HG03039 (cell line): Measurements from ENCODE around the gene NUDT1.

Source experiments
- ATAC-seq: cut with Tn5 transposase; IDR thresholded peaks from one replicate; pipeline ENCODE4 v1.9.1; 2021; ENCODE audit warnings: mild to moderate bottlenecking, moderate library complexity; ENCODE audit not compliant: unreplicated experiment

The NUDT1 gene

GRCh38 chr7:2204446-2204845 is 37.6 kb upstream of the NUDT1 start:
- no peak for ATAC-seq

DNA sequence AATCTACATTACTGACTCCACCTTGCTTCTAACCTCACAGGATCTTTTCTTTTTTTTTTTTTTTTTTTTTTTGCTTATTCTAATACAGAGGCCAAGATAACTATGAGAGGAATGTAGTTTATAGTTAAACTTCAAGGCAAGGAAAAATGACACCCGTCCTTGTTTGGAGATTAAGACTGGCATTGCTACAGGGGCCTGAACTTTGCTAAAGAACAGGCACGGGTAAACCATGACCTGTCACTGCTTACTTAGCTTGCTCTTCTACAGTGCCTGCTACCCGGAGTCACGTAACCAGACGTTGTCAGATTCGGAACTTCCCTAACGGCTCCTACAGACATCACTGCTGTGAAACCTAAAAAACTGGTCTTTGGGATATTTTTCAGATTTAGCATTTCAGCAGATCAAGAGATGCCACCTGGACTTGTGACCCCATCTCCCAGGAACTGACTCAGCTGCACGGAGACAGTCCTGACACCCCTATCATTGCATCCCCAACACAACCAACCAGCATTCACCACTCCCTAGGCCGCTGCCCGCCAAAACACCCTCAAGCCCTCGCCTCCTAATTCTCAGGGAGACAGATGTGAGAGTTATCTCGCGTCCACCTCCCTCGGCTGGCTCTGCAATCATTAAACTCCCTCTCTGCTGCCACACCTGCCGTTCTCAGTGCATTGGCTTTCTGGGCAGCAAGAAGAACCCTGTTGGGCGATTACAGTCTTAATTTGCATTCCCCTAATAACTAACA is 36.8 kb upstream of the NUDT1 start:
- no peak for ATAC-seq

GRCh38 chr7:2208712-2209111 is 33.3 kb upstream of the NUDT1 start:
- ATAC-seq: no peak

DNA sequence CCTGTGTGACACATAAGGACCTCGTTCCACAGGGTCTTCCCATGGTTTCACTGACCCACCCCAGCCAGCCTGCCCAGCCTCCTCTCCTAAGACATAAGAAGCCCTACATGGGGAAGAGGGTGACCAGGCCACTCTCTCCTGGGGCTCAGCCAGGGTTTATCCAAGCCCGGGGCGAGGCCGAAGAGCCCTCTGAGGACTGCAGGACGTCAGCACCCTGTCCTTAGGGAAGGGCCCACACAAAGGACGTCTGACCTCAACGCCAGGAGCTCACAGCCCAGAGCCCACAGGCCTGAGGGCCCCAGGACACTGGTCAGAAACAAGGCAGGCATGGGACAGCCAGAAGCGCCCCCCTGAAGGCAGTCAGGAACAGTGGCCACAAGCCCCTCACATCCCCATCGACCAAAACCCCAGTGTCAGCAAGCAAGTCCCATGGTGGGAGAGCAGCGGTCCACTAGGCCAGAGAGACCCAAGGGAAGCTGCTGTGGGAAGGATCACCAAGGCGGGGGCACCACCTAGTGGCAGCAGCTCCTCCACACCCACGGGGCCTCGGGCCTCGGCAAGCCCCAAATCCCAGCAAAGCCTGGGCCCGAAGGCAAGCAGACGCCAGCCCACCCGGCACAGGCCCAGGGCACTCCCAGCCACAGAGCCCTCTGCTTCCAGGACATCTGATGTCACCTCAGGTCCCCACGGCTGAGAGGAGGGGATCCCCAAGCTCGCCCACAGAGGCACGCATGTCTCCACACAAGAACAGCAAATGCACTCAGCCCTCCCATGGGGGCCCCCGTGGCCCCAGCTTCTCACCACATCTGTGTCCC is 32.7 kb upstream of the NUDT1 start:
- ATAC-seq: peak; percentile 54

DNA sequence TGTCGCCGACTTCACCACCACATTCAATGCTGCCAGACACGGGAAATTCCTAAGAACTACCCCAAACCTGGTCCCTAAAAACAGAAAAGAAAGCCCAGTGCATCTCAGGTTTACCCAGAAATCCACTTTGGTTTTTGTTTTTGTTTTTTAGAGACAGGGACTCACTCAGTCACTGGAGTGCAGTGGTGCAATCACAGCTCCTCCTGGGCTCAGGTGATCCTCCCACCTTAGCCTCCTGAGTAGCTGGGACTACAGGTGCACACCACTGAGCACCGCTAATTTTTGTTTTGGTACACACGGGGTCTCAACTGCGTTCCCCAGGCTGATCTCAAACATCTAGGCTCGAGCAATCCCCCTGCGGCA is 32.1 kb upstream of the NUDT1 start:
- ATAC-seq: no peak

DNA sequence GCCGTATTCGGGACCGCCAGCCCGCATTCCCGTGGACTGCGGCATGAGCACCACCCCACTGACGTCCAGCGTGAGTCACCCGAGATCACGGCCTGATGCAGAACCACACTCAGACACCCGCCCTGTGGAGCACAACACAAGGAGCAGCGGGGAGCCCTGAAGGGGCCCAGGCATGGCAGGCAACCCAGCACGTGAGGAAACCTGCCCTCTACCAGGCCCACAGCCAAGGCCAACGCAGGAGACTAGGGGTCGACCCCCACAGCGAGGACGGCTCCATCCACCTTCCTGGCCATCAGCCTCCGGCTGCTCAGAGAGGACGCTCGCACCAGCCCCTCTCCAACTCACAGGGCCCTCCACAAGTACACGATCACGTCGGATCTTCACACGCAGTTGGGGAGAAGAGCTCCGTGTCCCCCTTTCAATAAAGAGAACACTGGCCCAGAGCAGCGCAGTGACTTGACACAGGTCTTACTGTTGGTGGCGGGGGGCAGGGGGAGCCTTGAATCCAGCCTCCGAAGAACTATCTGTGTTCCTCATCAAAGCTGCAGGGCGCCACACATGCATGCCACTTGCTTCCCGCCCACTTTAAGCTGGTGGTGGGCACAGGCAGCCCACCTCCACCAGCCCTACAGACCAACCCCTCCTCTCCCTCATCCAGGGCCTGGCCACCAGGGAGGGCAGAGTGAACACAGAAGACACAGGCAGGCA is 31.3 kb upstream of the NUDT1 start:
- no peak for ATAC-seq

DNA sequence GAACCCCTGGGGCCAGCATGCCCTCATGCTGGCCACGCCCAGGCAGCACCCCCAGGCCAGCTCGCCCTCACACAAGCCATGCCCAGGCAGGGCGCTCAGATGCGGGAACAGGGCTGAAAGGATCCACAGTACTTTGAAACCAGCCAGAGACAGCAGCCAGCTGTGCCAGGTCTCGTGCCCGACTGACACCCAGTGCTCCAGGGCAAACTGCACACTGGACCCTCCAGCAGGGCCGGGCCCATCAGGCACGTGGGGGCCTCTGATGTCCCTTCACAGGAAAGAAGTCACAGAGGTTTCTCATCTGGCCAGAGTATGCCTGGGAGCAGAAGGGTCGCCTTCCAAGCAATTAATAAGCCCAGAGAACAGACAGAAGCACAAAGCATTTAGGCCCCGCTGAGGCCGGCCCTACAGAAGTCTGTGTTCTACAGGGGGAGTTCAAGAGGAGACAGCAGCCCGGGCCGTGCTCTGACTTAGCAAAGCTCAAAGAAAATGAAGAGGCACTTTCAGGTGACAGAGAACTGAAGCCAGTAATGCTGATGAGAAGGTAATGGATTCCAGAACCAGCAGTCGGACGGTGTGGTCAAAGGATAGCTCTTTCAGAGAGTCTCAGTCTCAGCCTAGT is 30.7 kb upstream of the NUDT1 start:
- ATAC-seq: no peak

- no peak for ATAC-seq
These were observed 30.1 kb upstream of the NUDT1 start for GRCh38 chr7:2211926-2212325.

DNA sequence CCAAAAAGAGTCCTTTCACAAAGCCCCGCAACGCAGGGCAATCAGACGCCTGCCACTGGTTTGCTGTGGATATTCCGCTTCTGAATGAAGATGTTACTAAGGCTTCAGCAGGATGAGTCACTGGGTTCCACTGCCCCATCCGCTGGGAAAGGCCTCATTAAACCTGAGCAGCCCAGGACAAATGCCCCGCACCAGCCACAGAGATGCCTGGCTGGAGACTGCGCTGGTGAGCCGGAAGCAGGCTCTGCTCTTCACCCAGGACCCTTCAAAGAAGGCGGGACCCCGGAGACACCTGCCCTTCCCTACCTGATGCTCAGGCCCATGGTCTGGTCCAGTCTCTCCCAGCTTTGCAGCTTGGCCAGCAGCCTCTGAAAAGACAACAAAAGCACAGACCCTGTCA is 29.1 kb upstream of the NUDT1 start:
- no peak for ATAC-seq

DNA sequence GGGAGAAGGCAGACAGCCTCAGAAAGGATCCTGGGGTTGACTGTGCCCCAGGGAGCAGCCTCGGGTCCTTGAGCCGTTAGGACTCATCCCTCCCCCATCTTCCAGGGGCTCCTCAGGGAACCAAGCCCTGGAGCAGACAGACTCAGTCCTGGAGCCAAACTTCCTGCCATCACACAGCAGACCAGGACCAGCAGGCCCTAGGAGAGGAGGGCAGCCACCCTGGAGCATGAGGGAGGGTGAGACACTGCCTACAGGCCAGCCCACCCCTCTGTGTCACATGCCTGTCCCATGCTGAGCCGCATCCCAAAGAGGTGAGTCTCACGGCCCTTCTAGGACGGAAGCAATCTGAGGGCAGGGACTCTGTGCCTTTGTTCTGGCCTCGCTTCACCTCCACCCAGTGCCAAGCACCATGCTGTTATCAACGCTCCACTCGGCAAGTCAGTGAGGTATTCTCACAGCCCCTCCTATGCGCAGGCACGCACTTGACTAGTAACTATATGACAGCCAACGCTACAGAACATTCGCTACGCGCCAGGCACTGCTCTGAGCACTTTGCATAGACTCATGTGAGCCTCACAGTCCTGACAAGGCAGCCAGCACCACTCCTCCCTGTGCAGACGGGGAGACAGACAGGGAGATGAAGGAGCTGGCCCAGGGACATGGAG is 28.3 kb upstream of the NUDT1 start:
- no peak for ATAC-seq

- no peak for ATAC-seq
These were observed 27.4 kb upstream of the NUDT1 start for GRCh38 chr7:2214636-2215035.

GRCh38 chr7:2215851-2216250 is 26.2 kb upstream of the NUDT1 start:
- ATAC-seq: no peak

DNA sequence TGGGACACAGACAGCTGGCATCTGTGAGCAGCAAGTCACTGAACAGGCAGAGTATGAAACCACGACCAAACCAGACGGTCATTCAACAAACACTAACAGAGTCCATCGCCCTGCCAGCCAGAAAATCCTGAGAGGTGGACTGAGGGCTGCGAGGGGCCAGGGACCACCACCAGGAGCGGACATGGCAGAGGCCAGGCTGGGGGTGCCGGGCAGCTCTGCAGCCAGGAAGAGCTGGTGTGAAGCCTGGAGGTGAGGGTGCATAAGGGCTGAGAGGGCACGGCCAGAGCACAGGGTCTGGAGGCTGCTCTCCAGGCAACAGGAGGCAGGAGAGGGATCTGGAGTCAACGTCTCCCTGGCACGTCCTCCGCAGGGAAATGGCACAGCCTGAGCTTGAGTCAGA is 24.8 kb upstream of the NUDT1 start:
- no peak for ATAC-seq

- no peak for ATAC-seq
These were observed 24.1 kb upstream of the NUDT1 start for GRCh38 chr7:2217716-2218443.

GRCh38 chr7:2218444-2218785 is 23.6 kb upstream of the NUDT1 start:
- no peak for ATAC-seq

- ATAC-seq: no peak
These were observed 22.9 kb upstream of the NUDT1 start for GRCh38 chr7:2219136-2219535.

- ATAC-seq: no peak
These were observed 22.4 kb upstream of the NUDT1 start for GRCh38 chr7:2219606-2220005.

- ATAC-seq: no peak
These were observed 22.0 kb upstream of the NUDT1 start for GRCh38 chr7:2220030-2220429.

- no peak for ATAC-seq
These were observed 21.5 kb upstream of the NUDT1 start for GRCh38 chr7:2220506-2220905.

DNA sequence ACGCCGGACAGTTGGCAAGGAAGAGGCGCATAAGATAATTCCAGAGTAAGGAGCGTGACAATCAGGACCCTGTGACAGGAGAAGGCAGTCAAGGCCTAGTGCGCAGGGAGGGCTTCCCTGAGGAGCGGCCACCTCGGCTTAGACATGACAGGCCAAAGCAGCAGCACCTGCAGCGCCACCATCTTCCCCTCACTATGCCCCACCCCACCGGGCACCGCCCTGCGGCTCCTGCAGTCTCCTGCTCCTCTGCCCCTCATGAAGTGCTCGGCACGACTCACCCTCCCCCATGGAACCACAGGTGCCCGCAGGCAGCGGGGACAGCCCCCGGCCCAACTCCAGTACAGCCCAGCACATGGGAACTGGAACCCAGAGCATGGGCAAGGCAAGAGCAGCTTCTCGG is 21.1 kb upstream of the NUDT1 start:
- no peak for ATAC-seq
